A549 (cell line): ENCODE data around the gene AKR1C8. TPM values are rescaled to one million over a fixed set of nuclear protein-coding genes. Genes with fewer than 3 reads are reported as not detected.
"Not testable (repeated sequence)": the region's sequence is repeated elsewhere in the genome, so short reads cannot be mapped to it uniquely, and the experiment has no call there.

Experiments
- ATAC-seq, 2 experiments: fragments of 200-7000 bp in 1 of 2; fragments of >200 bp in 1 of 2; cut with Nextera tagmentation in 1 of 2; cut with Tn5 transposase in 1 of 2; 3 replicates each; pipeline versions ENCODE4 v1.8.0 to v1.9.1; 2018 to 2020; ENCODE audit warnings: mild to moderate bottlenecking in 1 of 2, moderate library complexity in 1 of 2
- CTCF ChIA-PET: fragments of 300-600 bp; sonication (Branson Sonifier 250); formaldehyde crosslinking; extraction: SDS; loops from one replicate; lab custom pipeline; 2021; ENCODE audit warnings: antibody characterized with exemption, inconsistent platforms; lab: Yijun Ruan, JAX
- POLR2A ChIA-PET: fragments of 350-600 bp; formaldehyde crosslinking; extraction: SDS; loops from one replicate; lab custom pipeline; 2021; ENCODE audit warnings: antibody characterized with exemption, inconsistent platforms; lab: Yijun Ruan, JAX
- DNase-seq, 2 experiments: peaks; one replicate each; pipeline versions ENCODE4 v3.0.0 to v3.0.0-alpha.2; 2011 to 2016; ENCODE audit warnings: low read depth in 1 of 2, low spot score in 1 of 2
- FAIRE-seq: peaks from 2 replicates; lab custom pipeline; 2011; peaks lifted over from hg19 to GRCh38; lab: Jason Lieb, UNC
- H3K27ac ChIP-seq, 2 experiments: fragments of >200 bp; sonication (Bioruptor Twin); formaldehyde crosslinking; 3 replicates each; pipeline ENCODE4 v1.5.1; 2016 to 2017
- H3K4me1 ChIP-seq: fragments of >200 bp; sonication (Bioruptor Twin); formaldehyde crosslinking; 3 replicates; pipeline ENCODE4 v1.6.1; 2016
- H3K4me2 ChIP-seq: fragments of >200 bp; sonication (Bioruptor Twin); formaldehyde crosslinking; 3 replicates; pipeline ENCODE4 v1.6.1; 2016
- H3K4me3 ChIP-seq: fragments of >200 bp; sonication (Bioruptor Twin); formaldehyde crosslinking; 3 replicates; pipeline ENCODE4 v1.5.1; 2016
- H3K9me3 ChIP-seq: fragments of >200 bp; sonication (Bioruptor Twin); formaldehyde crosslinking; 3 replicates; pipeline ENCODE4 v1.6.1; 2016
- CEBPB ChIP-seq, 2 experiments: fragments of >200 bp in 1 of 2; sonication (Bioruptor Twin) in 1 of 2; formaldehyde crosslinking in 1 of 2; IDR thresholded peaks; 2 replicates each; pipeline ENCODE4 v1.6.1; 2012 to 2016
- CHD2 ChIP-seq: fragments of 150-350 bp; IDR thresholded peaks from 2 replicates; pipeline ENCODE4 v1.6.1; 2014; ENCODE audit warnings: low read length; ENCODE audit not compliant: partially characterized antibody
- CTCF ChIP-seq: fragments of >200 bp; sonication (Bioruptor Twin); formaldehyde crosslinking; IDR thresholded peaks from 3 replicates; pipeline ENCODE4 v1.5.1; 2016
- E2F6 ChIP-seq: IDR thresholded peaks from 2 replicates; pipeline ENCODE4 v1.6.1; 2012; ENCODE audit warnings: low read depth, borderline replicate concordance
- EP300 ChIP-seq, 2 experiments: fragments of >200 bp; sonication (Bioruptor Twin); formaldehyde crosslinking; IDR thresholded peaks; 2 replicates in 1 of 2; 3 replicates in 1 of 2; pipeline ENCODE4 v1.6.1; 2016 to 2017
- FOXS1 ChIP-seq: fragments of 250-450 bp; sonication (Bioruptor Pico); IDR thresholded peaks from 2 replicates; pipeline ENCODE4 v1.5.0; 2020; ENCODE audit warnings: mild to moderate bottlenecking, moderate library complexity
- HDAC2 ChIP-seq: fragments of 200-600 bp; sonication (generic); IDR thresholded peaks from 2 replicates; pipeline ENCODE4 v1.6.1; 2016
- HES2 ChIP-seq: fragments of >200 bp; sonication (Bioruptor Twin); formaldehyde crosslinking; IDR thresholded peaks from 2 replicates; pipeline ENCODE4 v1.6.1; 2016
- HOXB13 ChIP-seq: fragments of 250-450 bp; sonication (Bioruptor Pico); IDR thresholded peaks from 2 replicates; pipeline ENCODE4 v1.5.0; 2020; ENCODE audit warnings: low read depth, mild to moderate bottlenecking, moderate library complexity
- KDM5A ChIP-seq: fragments of 200-600 bp; sonication (generic); IDR thresholded peaks from 2 replicates; pipeline ENCODE4 v1.6.1; 2016; ENCODE audit warnings: antibody characterized with exemption, mild to moderate bottlenecking
- MAFK ChIP-seq: fragments of 450-650 bp; IDR thresholded peaks from 2 replicates; pipeline ENCODE4 v1.6.1; 2014; ENCODE audit not compliant: partially characterized antibody
- MAX ChIP-seq: IDR thresholded peaks from 2 replicates; pipeline ENCODE4 v1.6.1; 2012
- NFE2L2 ChIP-seq: fragments of 150-350 bp; conservative IDR thresholded peaks from 2 replicates; pipeline ENCODE4 v1.6.1; 2014; ENCODE audit warnings: low read length
- PBX3 ChIP-seq: IDR thresholded peaks from 2 replicates; pipeline ENCODE4 v1.6.1; 2012
- POLR2A ChIP-seq: IDR thresholded peaks from 2 replicates; pipeline ENCODE4 v1.6.1; 2012; ENCODE audit warnings: mild to moderate bottlenecking, low read length
- POLR2AphosphoS2 ChIP-seq: conservative IDR thresholded peaks from 2 replicates; pipeline ENCODE4 v1.6.1; 2012; ENCODE audit warnings: low read length, improper control_type of control experiment, inconsistent platforms
- REST ChIP-seq: fragments of 200-600 bp; sonication (generic); IDR thresholded peaks from 2 replicates; pipeline ENCODE4 v1.6.1; 2016; ENCODE audit warnings: antibody characterized with exemption, mild to moderate bottlenecking, moderate library complexity
- USF2 ChIP-seq: fragments of 450-650 bp; IDR thresholded peaks from 2 replicates; pipeline ENCODE4 v1.6.1; 2014; ENCODE audit warnings: antibody characterized with exemption
- ZFP36 ChIP-seq: fragments of 450-650 bp; IDR thresholded peaks from 2 replicates; pipeline ENCODE4 v1.6.1; 2014; ENCODE audit warnings: borderline replicate concordance; ENCODE audit not compliant: partially characterized antibody
- WGBS: methylation state at CpG from one replicate; pipeline ENCODE4 v1.1.6; 2017; ENCODE audit errors: missing lambda C conversion rate; 5-methylcytosine and 5-hydroxymethylcytosine counted together
- polyA plus RNA-seq, 4 experiments: library from polyadenylated mRNA; depleted of rRNA in 3 of 4; stranded (reverse); fragments of >200 nt; fragmentation: RNase III in 1 of 4; extraction: RNeasy Plus Mini Kit Qiagen cat#74134 plus additional on column Dnase treatment in 1 of 4; gene quantifications; 2 replicates in 3 of 4; 3 replicates in 1 of 4; pipeline ENCODE4 v1.2.3, GENCODE V29; 2011 to 2017

Gene AKR1C8
- polyA plus RNA-seq, 2 of the 4 experiments (the other 2 are of a cell fraction): 0.10 to 0.62 TPM

GRCh38 chr10:5123886-5124285, 61.1 kb downstream of the AKR1C8 start:
- Histone ChIP-seq H3K4me2 (no peak overlapping the region), H3K27ac (no peak overlapping the region), H3K9me3 (peaks cover 48% of the 10 kb centered on the region), H3K4me1 (no peaks in the 10 kb centered on the region), H3K4me3 (no peak overlapping the region)
- CTCF ChIA-PET: no interaction called here
- DNase-seq (no peak), ATAC-seq (no peak), FAIRE-seq (no peak)
- TF ChIP-seq CTCF (no peak), HES2 (no peak), POLR2A (no peak), HOXB13 (CRISPR knock-in tag) (no peak), EP300 (IDR thresholded peaks at IDR 0.05) (no peak), POLR2AphosphoS2 (no peak), USF2 (no peak), E2F6 (no peak), FOXS1 (CRISPR knock-in tag) (no peak), ZFP36 (no peak), MAX (no peak), REST (no peak), KDM5A (no peak), CEBPB (IDR thresholded peaks at IDR 0.05) (no peak), CHD2 (no peak), MAFK (no peak), NFE2L2 (no peak), HDAC2 (no peak), PBX3 (no peak)
- POLR2A ChIA-PET: no interaction called here

- peaks cover 49% of the 10 kb centered on the region for H3K9me3 ChIP-seq
- H3K4me1 ChIP-seq, H3K27ac ChIP-seq, CTCF ChIA-PET, H3K4me3 ChIP-seq, FAIRE-seq, ATAC-seq, DNase-seq, H3K4me2 ChIP-seq, POLR2A ChIA-PET: not testable (repeated sequence)
- 82% methylated on average over 5 of the region's 5 CpGs for WGBS
Observed at GRCh38 chr10:5119997-5120396, 65.0 kb downstream of the AKR1C8 start.
